Stimulated activated CD4-positive, alpha-beta T cell treated with anti-CD3 and anti-CD28 coated beads, Interleukin-1b, Interleukin-23, amount 100 ng/mL, for 48 hours (primary cell): ENCODE results near the gene RPL22L1.
"Not testable (repeated sequence)": the region's sequence is repeated elsewhere in the genome, so short reads cannot be mapped to it uniquely, and the experiment has no call there.

ENCODE experiments used
- DNase-seq: peaks from one replicate; pipeline ENCODE4 v3.0.0-alpha.2; 2020

RPL22L1 gene

GRCh38 chr3:170877311-170877710 lies 7.3 kb upstream of the RPL22L1 start:
- not testable (repeated sequence) for DNase-seq

GRCh38 chr3:170876537-170876936 lies 6.5 kb upstream of the RPL22L1 start:
- no peak for DNase-seq

- no peak for DNase-seq
These were observed 780 bp downstream of the RPL22L1 start for GRCh38 chr3:170869239-170869590.

GRCh38 chr3:170868577-170869238 lies 1.3 kb downstream of the RPL22L1 start:
- no peak for DNase-seq

GRCh38 chr3:170867143-170867937 lies 2.7 kb downstream of the RPL22L1 start:
- no peak for DNase-seq

- no peak for DNase-seq
These were observed 3.5 kb downstream of the RPL22L1 start for GRCh38 chr3:170866499-170866898.

GRCh38 chr3:170865209-170866094 lies 4.5 kb downstream of the RPL22L1 start:
- DNase-seq: no peak

- no peak for DNase-seq
These were observed 5.3 kb downstream of the RPL22L1 start for GRCh38 chr3:170864525-170865208.

GRCh38 chr3:170863816-170864215 lies 6.2 kb downstream of the RPL22L1 start:
- no peak for DNase-seq

- DNase-seq: no peak
These were observed 7.2 kb downstream of the RPL22L1 start for GRCh38 chr3:170862618-170863374.

- no peak for DNase-seq
These were observed 11.4 kb downstream of the RPL22L1 start for GRCh38 chr3:170858599-170858998.

- no peak for DNase-seq
These were observed 17.7 kb downstream of the RPL22L1 start for GRCh38 chr3:170852324-170852723.

GRCh38 chr3:170848292-170848917 lies 21.6 kb downstream of the RPL22L1 start:
- DNase-seq: no peak

- DNase-seq: no peak
These were observed 25.6 kb downstream of the RPL22L1 start for GRCh38 chr3:170844377-170844776.

GRCh38 chr3:170840291-170840859 lies 29.6 kb downstream of the RPL22L1 start:
- DNase-seq: no peak

GRCh38 chr3:170839518-170840100 lies 30.4 kb downstream of the RPL22L1 start:
- no peak for DNase-seq

- no peak for DNase-seq
These were observed 33.5 kb downstream of the RPL22L1 start for GRCh38 chr3:170836491-170836890.

GRCh38 chr3:170835336-170835735 lies 34.7 kb downstream of the RPL22L1 start:
- no peak for DNase-seq

- DNase-seq: no peak
These were observed 39.4 kb downstream of the RPL22L1 start for GRCh38 chr3:170830580-170830979.

GRCh38 chr3:170829546-170830272 lies 40.3 kb downstream of the RPL22L1 start:
- no peak for DNase-seq
